HG03135 (cell line): ENCODE results near the gene ZFPL1.

ENCODE experiments used
- ATAC-seq: cut with Tn5 transposase; IDR thresholded peaks from one replicate; pipeline ENCODE4 v1.9.1; 2021; ENCODE audit warnings: mild to moderate bottlenecking, moderate library complexity; ENCODE audit not compliant: unreplicated experiment

Gene ZFPL1

DNA sequence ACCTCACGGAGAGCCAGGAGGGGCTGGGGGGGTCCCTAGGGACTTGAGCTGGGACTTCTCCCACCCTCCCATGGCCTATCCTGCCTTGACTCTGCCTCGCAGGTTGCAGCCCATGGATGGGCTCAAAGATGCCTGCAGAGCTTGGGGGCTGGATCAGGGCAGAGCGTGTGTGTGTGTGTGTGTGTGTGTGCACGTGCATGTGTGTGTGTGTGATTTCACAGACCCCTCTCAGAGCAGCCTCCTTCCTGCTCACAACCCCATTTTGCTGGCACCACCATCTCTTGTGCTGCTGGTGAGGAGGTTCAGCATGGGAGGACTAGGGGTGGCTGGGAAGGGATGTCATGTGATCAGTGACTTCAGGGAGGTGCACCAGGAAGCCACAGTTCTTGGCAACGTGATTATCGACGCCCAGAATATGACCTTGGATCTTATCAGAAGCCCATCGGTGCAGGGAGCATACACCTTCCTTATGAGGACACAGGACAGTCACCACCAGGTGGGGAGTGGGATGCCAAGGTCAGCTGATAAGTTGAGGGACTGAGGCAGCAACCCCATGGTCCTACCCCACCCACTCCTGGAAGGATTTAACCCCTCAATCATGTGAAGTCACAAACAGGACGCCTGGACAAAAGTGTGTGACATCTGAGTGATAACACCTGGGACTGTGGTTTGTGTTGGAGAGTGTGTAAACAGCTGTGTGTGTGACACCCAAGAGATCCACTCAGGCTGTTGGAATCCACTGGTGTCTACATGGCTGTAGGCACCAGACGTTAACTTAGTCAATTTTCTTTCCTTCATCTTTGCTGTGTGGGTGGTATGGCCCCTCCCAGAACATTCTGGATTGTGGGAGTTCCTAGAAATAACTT, 23.8 kb upstream of the ZFPL1 start:
- ATAC-seq = no peak

DNA sequence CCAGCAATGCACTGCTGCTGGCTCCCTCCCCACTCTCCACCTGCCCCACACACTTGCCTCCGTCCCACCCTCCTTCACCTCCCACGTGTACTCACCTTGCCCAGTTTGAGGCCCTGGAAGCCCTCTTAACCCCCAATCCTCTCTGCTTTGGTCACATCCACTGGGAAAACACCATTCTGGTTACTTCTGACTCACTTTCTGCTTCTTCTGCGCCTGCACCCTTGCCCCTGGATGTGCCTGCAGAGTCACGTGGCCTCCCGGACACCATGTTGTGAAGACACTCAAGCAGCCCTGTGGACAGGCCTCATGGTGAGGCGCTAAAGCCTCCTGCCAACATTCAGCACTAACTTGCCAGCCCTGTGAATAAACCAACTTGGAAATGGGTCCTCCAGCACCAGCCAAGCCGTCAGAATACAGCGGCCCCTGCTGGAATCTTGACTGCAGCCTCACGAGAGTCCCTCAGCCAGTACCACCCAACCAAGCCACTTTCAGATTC, 23.1 kb upstream of the ZFPL1 start:
- no peak for ATAC-seq

DNA sequence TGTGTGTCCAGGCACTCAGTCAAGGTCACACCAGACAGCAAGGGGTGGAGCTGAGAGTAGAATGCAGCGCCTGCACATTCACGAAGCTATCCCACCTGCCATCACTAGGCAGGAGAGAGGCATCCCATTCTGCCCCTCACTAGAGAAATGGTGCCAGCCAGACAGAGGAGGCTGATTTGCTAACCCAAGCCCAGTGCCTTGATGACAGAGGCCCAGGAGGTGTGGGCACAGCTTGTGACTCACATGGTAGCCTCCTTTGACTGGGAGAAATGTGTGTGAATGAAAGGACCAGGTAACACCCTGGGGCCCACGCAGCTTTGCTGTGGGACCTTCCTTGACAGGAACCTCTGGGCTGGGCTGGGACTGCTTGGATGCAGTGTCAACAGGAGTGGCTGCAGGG, 20.5 kb upstream of the ZFPL1 start:
- no peak for ATAC-seq

DNA sequence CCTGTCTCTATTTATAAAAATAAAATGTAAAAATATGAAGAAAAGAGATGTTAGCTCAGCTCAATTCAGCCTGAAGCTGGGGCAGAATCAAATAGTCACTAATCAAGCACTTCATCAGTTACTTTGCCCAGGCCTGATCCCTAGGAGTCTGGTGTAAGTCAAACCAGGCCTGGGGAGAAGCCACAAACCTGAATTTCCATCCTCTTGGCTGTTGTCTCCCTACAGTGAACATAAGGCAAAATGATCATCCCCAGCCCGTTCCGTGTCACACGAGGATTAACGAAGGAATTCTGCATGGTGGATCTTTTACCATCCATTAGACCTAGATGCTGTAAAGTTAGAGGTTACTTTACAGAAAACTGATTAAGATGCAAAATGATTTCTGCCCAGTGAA, 19.2 kb upstream of the ZFPL1 start:
- ATAC-seq = no peak

DNA sequence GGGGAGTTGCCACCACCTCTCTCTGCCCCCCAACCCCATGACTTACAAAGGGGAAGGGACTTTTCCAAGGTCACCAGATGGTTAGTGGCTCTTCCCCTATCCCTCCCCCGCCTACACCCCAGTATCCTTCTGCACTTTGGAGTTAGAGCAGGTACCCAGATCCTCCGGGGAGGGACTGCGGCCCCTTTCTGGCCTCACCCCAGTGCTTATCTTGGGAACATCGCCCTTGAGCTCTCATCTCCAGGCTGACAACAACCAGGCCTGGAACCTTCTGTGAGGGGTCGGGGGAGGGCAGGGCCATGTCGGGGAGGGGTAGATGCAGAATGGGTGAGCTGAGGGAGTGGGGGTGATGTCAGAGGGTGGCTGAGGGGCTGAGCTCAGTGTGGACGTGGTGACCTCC, 18.2 kb upstream of the ZFPL1 start:
- no peak for ATAC-seq

DNA sequence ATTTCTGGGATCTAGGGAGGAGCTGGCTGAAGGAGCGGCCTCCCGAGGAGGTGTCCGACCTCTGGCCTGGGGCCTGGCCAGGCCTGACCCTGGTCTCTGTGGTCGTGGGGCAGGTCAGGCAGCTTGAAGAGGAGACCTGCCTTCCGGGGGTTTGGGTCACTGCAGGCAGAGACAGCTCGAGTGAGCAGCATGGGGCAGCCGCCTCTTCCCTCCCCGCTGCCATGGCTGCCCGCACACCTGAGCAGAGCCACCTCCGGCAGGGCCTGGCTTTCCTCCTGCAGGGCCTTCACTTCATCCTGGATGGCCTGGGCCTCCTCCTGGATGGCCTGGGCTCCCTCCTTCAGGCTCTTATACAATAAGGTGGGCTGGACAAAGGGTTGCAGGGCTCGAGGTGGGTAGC, 17.7 kb upstream of the ZFPL1 start:
- ATAC-seq = no peak

DNA sequence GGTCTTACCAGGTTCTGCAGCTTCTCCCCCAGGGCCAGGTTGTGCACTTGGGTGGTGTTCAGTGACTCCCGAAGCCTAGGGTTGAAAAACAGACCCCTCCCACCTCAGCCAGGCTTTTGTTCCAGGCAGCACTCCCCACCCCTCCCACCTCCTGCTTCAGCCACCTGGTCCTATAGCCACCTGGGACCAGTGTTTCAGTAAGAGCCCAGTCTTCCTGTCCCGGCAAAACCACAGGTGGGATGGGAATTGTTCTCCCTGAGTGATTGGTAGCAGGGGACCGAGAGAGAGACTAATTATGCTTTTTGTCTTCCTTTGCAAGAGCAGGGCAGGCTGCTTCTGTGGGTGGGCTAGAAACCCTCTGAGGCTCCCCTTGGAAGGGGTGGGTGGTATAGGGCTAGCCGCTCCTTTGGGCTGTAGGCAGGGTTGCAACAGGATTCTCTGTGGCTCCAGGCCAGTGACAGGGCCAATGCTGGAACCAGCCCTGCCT, 17.2 kb upstream of the ZFPL1 start:
- ATAC-seq = no peak

DNA sequence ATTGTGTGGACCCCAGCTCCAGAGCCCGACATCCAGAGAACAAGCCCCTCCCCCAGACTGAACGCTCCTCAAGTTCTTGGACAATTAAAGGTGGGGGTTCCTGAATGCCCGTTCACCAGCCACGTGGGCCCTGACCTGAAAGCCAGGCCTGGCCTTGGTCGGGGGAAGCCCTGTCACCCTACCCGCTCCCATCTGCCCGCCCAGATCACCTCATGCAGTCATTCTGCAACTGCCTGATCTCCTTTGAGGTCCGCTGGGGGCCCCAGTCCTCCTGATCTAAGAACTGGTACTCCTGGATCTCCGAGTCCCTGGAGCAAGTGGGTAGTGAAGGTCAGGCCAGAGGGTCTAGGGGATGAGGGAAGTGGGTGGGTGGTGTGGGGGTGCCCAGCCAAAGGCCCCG, 16.6 kb upstream of the ZFPL1 start:
- ATAC-seq = no peak

DNA sequence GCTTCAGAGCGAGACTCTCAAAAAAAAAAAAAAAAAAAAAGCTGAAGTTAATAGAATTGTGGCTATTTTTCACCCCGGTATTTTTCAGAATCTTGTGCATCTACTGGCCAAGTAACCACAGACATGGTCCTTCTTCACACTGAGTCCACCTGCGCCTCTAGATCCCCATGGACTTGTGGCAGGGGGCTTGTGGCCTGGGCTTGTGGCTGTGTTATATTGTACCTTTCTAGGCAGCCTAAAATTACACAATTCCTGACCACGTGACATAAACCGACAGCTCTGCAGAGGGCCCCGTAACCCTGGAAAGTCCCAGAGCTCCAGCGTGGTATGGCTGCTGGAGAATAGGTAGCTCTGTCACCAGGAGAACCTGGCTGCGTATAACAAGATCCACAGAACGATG, 14.8 kb upstream of the ZFPL1 start:
- no peak for ATAC-seq

DNA sequence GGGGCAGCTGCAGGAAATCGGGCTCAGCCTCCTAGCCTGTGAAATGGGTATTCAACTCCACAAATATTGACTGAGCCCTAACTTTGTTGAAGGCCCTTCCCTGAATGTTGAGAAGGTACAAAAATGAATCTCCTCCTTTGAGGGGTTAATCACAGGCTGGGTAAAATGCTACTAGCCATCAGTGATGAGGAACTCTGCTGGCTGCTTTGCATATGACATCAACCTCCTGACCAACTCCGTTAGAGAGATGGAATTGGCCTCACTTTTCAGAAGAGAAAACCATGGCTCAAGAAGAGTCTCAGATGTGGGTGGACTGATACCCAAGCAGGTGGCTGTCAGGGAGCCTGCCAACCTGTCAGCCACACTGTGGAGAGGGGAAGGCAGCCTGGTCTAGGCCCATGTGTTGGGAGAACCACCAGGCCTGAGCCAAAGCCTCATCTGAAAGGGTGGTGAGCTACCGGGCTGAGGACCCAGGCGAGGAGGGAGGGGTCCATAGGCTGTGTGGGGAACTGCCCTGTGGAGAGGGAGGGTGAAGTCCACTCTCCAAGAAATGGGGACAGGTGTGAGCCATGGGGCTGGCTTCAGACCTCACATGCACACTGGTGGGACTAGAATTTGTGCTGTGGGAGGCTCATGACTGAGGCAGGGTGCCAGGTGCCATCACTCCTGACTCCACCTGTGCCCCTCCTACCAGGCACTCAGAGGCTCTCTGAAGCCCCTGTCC, 12.0 kb upstream of the ZFPL1 start:
- ATAC-seq = no peak

DNA sequence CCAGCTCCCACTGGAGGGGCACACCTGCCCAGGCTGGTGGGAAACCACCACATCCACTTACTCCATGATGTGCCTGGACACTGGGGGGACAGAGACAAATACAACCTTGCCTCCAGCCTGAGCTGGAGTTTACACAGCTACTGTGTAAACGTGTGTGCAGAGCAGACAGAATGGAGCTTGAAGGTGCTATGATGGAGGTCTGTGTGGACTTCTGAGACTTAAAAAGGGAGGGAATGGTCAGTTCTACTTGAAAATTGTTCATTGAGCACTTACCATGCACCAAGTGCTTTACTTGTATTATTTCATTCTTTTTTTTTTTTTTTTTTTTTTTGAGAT, 11.4 kb upstream of the ZFPL1 start:
- ATAC-seq = no peak

DNA sequence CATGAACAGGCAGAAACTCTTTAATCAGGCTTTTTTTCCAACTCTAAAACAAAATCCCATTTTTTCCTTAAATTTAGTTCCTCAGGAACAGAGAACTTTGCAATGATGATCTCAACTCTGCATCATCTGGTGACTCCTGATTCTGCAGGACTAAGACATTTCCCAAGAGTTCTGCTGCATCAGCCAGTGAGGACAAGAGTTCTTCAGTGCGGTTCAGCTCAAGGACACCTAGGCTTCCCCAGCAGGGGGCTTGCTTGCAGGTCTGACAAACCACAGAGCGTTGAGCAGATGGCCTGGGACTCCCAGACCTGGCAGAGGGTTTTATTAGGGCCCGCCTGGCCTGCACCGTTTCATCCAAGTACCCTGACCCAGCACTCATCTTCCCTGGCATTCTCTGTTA, 6.6 kb upstream of the ZFPL1 start:
- no peak for ATAC-seq

DNA sequence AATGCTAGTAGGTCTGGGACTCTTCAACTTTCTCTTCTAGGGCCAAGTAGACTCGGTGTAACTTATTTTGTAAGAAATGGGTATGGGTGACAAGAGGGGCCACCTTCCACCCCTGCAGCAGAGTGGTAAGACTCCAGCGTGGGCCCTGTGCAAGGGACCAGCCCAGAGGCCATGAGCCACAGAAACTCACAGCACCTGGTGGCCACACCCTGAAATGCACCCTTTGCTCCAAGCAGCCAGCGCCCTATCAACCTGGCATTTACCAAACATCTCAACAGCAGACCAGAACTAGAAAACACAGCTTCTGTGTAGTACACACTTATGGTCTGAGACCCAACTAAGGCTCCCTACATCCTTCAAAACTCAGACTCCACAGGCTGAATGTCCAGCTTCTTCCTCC, 5.9 kb upstream of the ZFPL1 start:
- no peak for ATAC-seq

DNA sequence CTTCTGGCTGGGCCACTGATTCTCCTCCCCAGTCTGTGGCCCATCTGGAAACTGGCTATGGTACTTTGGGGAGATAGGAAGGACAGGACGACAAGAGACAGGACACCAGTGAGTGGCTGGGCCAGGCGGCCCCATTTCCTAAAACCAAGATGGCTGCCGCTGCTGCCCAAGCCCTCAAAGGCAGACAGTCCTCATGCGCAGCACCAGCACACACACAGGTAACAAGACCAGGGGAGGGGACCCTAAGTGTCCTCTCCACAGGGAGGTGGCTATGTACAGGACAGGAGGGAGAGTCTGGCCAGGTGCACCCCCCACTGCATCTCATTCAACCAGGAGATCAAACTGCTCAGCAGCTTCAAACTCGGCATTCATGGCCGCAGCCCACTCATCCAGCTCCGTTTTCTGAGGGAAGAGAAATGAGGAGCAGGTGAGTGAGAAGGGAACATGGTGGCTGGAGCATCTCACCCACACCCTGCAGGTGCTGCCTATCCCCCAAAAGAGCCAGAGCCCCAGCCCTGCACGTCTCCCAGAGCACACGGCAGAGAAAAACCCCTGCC, 5.2 kb upstream of the ZFPL1 start:
- no peak for ATAC-seq

DNA sequence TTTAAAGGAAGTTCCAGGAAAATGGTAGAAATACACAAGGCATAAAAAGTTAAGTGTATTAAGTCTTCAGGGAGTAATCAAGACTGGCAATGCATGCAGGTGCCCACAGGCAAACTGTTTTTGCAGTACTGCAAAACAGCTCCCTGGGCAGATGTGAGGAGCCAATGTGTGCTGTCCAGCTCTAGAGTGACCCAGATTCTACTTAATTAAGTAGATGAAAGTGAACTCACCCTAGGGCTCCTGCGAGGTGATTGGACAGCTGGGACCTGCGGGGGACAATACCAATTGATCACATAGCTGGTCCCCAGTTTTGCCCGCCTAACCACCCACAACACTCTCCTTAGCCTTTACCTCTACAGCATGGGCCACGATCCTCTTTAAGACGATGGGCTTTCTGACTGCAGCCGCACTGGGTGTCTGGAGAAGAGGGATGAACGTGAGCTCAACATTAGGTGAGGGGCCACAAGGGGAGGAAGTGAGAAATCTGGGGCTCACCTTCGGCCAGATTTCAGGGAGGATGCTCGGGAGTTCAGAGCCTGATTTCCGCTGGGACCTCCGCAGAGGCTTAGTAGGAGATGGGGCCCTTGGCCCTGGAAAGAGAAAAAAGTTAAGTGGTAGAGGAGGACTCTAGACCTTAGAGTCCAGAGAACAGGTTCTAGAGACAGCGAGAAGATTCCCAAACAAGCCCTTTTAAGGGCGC, 738 bp upstream of the ZFPL1 start:
- ATAC-seq = peak; percentile 13

DNA sequence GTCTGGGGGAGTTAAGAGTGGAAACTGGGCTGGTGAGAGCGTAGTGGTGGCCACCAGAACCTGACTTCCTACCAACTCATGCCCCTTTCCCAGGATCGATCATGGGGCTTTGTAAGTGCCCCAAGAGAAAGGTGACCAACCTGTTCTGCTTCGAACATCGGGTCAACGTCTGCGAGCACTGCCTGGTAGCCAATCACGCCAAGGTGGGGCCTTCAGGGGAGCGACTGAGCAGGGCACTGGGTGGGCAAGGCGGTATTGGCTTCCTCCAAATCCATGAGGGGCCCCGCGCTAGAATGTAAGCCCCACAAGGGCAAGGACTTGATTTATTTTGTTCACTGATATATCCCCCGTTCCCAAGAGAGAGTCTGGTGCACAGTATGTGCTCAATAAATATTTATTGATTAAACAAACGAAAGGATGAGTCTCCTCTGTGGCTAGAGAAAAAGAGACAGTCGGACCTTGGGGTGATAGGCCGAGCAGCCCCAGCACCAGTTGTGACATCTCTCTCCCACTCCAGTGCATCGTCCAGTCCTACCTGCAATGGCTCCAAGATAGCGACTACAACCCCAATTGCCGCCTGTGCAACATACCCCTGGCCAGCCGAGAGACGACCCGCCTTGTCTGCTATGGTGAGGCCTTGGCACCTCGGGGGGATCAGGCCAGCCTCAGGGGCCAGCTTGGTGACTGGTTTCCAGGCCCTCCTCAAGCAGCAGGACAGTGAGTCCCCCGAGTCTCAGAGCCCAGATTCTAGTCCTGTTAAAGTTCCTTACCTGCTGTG, 765 bp downstream of the ZFPL1 start:
- peak; percentile 3 for ATAC-seq

DNA sequence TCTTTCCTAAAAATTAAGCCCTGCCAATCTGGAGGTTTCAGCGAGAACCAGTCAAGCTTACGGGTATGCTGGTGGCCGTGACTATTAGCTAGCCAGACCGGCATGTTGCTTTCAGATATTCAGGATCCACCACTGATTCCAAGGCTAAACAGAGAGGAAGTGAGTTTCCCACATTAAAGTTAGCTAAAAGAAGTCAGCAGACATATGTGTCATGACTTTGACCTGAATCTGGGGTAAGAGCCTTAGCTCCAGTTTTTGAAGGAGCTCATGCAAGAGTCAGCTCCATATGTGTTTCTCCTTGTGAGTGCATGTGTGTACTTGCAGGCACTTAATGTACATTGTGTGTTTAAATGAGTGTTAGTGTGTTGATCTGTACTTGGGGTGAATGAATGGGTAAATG, 1.4 kb downstream of the ZFPL1 start:
- ATAC-seq = no peak

DNA sequence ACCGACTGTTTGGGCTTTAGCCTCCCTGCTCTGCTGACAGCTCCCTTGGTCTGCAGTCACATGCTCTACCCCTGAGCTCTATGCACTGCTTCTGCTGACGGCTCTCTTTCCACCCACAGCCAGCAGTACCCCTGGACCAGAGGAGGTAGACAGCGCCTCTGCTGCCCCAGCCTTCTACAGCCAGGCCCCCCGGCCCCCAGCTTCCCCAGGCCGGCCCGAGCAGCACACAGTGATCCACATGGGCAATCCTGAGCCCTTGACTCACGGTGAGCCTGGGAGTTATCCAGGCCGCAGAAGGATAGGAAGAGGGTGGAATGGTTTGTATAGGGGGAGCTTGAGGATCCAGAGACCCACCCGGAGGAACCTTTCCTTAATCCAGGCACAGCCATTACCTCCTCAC, 2.8 kb downstream of the ZFPL1 start:
- no peak for ATAC-seq

DNA sequence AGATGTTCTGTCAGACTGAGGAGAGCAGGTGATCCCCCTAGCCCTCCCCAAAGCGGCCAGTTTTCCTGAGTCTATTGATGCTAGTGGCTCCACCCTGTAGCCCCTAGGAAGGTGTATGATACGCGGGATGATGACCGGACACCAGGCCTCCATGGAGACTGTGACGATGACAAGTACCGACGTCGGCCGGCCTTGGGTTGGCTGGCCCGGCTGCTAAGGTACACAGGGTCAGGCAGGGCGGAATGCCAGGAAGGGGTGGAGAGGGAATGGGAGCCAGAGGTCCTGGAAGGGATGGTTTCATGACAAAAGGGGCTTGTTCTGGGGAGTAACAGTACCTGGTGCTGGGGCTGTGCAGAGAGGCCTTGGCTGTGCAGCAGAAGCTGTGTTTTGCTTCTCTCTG, 3.2 kb downstream of the ZFPL1 start:
- no peak for ATAC-seq

DNA sequence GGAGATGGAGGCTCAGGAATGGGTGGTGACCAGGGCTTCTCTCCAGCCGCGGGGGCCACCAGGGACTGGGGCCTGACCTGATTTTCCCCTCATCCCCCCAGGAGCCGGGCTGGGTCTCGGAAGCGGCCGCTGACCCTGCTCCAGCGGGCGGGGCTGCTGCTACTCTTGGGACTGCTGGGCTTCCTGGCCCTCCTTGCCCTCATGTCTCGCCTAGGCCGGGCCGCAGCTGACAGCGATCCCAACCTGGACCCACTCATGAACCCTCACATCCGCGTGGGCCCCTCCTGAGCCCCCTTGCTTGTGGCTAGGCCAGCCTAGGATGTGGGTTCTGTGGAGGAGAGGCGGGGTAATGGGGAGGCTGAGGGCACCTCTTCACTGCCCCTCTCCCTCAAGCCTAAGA, 3.8 kb downstream of the ZFPL1 start:
- ATAC-seq = no peak

DNA sequence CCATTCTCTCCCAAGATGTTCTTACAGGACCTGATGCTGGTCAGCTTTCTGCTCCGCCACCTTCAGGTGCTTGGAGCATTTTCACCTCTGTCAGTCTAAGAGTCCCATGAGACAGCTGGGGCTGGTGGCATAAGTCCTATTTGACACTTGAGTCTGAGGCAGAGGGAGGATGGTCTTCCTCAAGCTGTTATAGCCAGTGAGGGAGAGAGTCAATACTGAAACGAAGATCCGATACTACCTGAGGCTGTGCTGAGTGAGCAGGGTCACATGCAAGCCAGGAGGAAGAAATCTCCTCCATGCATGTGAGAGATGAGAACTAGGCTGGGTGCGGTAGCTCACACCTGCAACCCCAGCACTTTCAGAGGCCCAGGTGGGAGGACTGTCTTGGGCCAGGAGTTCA, 5.6 kb downstream of the ZFPL1 start:
- no peak for ATAC-seq
